ENCODE results near the gene PSD2. TPM values are rescaled to one million over a fixed set of nuclear protein-coding genes. Genes with fewer than 3 reads are reported as not detected.

Gene PSD2
- total and polyA plus RNA-seq, 2 experiments from 2014 or later = 0.08 to 0.10 TPM

- H3K27me3 ChIP-seq (ENCODE audit: insufficient read depth) = 0 out of 2 replicates have a peak, but pooled peaks cover 6% of the 10 kb centered on the region
- no peaks in the 10 kb centered on the region for H3K4me1 ChIP-seq (ENCODE audit: insufficient read depth)
- no peak overlapping the region for H3K27ac Mint-ChIP-seq
- TF ChIP-seq NANOG (IDR thresholded peaks at IDR 0.05; ENCODE audit: borderline replicate concordance) (no peak), ETS1 (IDR thresholded peaks at IDR 0.05) (no peak), REST (IDR thresholded peaks at IDR 0.05; ENCODE audit: unreplicated experiment) (no peak), POLR2AphosphoS5 (IDR thresholded peaks at IDR 0.05; ENCODE audit: low read depth) (no peak), CTCF (conservative IDR thresholded peaks at IDR 0.05; ENCODE audit: low read depth in 2 of 2) (no peak), ZNF114 (CRISPR knock-in tag; IDR thresholded peaks at IDR 0.05) (no peak), JUNB (IDR thresholded peaks at IDR 0.05; ENCODE audit: unreplicated experiment) (no peak), ZNF462 (CRISPR knock-in tag; IDR thresholded peaks at IDR 0.05) (no peak), ZNF331 (CRISPR knock-in tag; IDR thresholded peaks at IDR 0.05; ENCODE audit: low read depth) (no peak), EZH2phosphoT487 (IDR thresholded peaks at IDR 0.05; ENCODE audit: unreplicated experiment) (no peak), EZH2 (IDR thresholded peaks at IDR 0.05; ENCODE audit: low read depth, unreplicated experiment) (no peak)
- H3F3A ChIP-seq (replicated peaks; ENCODE audit: low read depth) = no peaks in the 10 kb centered on the region
- ATAC-seq (peak; percentile 65), DNase-seq (ENCODE audit: low spot score) (no peak)
- H3K9me2 ChIP-seq (ENCODE audit: insufficient read depth) = no peaks in the 10 kb centered on the region
- H3K4me3 ChIP-seq = no peak overlapping the region
- no peaks in the 10 kb centered on the region for H4K20me1 ChIP-seq (replicated peaks; ENCODE audit: insufficient read depth)
- no peak overlapping the region for H2AFZ ChIP-seq
- H3K4me1 Mint-ChIP-seq = no peaks in the 10 kb centered on the region
- no peaks in the 10 kb centered on the region for H3K36me3 Mint-ChIP-seq (ENCODE audit: low read depth)
- no peak overlapping the region for H3K4me3 Mint-ChIP-seq
- no peaks in the 10 kb centered on the region for H3K9me3 Mint-ChIP-seq
- no peaks in the 10 kb centered on the region for H3K36me3 ChIP-seq (ENCODE audit: insufficient read depth)
- no peak overlapping the region for H3K4me2 ChIP-seq
- H3K27me3 Mint-ChIP-seq (ENCODE audit: insufficient read depth, low read depth, poor library complexity) = peaks cover 14% of the 10 kb centered on the region
- H3K27ac ChIP-seq (ENCODE audit: low read depth) = no peak overlapping the region
- no peaks in the 10 kb centered on the region for H3K79me2 ChIP-seq (replicated peaks; ENCODE audit: insufficient read depth)
Observed at GRCh38 chr5:139893873-139894272, 98.3 kb downstream of the PSD2 start.
